ENCODE measurements around the gene SPATA6. TPM values are rescaled to one million over a fixed set of nuclear protein-coding genes. Genes with fewer than 3 reads are reported as not detected.

SPATA6 gene
- total and polyA plus RNA-seq, 2 experiments from 2014 or later, result 10.6 to 13.3 TPM

DNA sequence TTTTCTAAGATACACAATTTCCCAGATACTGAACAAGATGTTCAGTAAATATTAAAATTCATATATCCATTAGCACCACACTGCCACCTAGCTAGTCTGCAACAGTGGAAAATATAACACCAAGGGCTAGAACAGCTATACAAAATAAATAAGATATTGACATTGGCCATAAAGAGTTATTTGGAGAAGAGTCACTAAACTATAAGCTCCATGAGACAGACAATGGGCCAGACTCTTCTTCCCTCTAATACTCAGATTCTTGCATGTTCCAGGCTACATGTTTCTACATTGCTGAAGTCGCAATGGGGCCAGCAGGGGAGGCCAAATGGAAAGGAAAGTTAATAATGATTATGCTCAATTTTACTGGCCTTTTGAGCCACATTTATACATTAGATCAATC, 21.5 kb downstream of the SPATA6 start:
- H3K4me3 Mint-ChIP-seq, result no peak overlapping the region
- no peak for ATAC-seq
- H3K27ac ChIP-seq (ENCODE audit: low read depth), result no peak overlapping the region
- H2AFZ ChIP-seq, result no peak overlapping the region
- no peak overlapping the region for H3K27ac Mint-ChIP-seq
- no peaks in the 10 kb centered on the region for H3K4me1 ChIP-seq (ENCODE audit: insufficient read depth)
- 0 out of 3 replicates have a peak, but pooled peaks cover 4% of the 10 kb centered on the region for H3K36me3 Mint-ChIP-seq (ENCODE audit: low read depth)
- H3K4me1 Mint-ChIP-seq, result no peaks in the 10 kb centered on the region; the same call in 2 of the 3 replicates
- no peaks in the 10 kb centered on the region for H4K20me1 ChIP-seq (replicated peaks; ENCODE audit: insufficient read depth)
- H3K36me3 ChIP-seq (ENCODE audit: insufficient read depth), result no peaks in the 10 kb centered on the region
- no peak for DNase-seq (ENCODE audit: low spot score)
- TF ChIP-seq, protein P1, sequence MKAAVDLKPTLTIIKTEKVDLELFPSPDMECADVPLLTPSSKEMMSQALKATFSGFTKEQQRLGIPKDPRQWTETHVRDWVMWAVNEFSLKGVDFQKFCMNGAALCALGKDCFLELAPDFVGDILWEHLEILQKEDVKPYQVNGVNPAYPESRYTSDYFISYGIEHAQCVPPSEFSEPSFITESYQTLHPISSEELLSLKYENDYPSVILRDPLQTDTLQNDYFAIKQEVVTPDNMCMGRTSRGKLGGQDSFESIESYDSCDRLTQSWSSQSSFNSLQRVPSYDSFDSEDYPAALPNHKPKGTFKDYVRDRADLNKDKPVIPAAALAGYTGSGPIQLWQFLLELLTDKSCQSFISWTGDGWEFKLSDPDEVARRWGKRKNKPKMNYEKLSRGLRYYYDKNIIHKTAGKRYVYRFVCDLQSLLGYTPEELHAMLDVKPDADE (IDR thresholded peaks at IDR 0.05), result no peak
- TF ChIP-seq EZH2 (IDR thresholded peaks at IDR 0.05; ENCODE audit: low read depth, unreplicated experiment) (no peak), JUNB (IDR thresholded peaks at IDR 0.05; ENCODE audit: unreplicated experiment) (no peak), EZH2phosphoT487 (IDR thresholded peaks at IDR 0.05; ENCODE audit: unreplicated experiment) (no peak), ZNF114 (CRISPR knock-in tag; IDR thresholded peaks at IDR 0.05) (no peak), STAT1 (IDR thresholded peaks at IDR 0.05; ENCODE audit: unreplicated experiment) (no peak), POLR2AphosphoS5 (IDR thresholded peaks at IDR 0.05; ENCODE audit: low read depth) (no peak), ZNF331 (CRISPR knock-in tag; IDR thresholded peaks at IDR 0.05; ENCODE audit: low read depth) (no peak), NANOG (IDR thresholded peaks at IDR 0.05; ENCODE audit: borderline replicate concordance) (no peak), CREB1 (CRISPR knock-in tag; IDR thresholded peaks at IDR 0.05; ENCODE audit: low read depth) (no peak)
- TF ChIP-seq, protein P2, sequence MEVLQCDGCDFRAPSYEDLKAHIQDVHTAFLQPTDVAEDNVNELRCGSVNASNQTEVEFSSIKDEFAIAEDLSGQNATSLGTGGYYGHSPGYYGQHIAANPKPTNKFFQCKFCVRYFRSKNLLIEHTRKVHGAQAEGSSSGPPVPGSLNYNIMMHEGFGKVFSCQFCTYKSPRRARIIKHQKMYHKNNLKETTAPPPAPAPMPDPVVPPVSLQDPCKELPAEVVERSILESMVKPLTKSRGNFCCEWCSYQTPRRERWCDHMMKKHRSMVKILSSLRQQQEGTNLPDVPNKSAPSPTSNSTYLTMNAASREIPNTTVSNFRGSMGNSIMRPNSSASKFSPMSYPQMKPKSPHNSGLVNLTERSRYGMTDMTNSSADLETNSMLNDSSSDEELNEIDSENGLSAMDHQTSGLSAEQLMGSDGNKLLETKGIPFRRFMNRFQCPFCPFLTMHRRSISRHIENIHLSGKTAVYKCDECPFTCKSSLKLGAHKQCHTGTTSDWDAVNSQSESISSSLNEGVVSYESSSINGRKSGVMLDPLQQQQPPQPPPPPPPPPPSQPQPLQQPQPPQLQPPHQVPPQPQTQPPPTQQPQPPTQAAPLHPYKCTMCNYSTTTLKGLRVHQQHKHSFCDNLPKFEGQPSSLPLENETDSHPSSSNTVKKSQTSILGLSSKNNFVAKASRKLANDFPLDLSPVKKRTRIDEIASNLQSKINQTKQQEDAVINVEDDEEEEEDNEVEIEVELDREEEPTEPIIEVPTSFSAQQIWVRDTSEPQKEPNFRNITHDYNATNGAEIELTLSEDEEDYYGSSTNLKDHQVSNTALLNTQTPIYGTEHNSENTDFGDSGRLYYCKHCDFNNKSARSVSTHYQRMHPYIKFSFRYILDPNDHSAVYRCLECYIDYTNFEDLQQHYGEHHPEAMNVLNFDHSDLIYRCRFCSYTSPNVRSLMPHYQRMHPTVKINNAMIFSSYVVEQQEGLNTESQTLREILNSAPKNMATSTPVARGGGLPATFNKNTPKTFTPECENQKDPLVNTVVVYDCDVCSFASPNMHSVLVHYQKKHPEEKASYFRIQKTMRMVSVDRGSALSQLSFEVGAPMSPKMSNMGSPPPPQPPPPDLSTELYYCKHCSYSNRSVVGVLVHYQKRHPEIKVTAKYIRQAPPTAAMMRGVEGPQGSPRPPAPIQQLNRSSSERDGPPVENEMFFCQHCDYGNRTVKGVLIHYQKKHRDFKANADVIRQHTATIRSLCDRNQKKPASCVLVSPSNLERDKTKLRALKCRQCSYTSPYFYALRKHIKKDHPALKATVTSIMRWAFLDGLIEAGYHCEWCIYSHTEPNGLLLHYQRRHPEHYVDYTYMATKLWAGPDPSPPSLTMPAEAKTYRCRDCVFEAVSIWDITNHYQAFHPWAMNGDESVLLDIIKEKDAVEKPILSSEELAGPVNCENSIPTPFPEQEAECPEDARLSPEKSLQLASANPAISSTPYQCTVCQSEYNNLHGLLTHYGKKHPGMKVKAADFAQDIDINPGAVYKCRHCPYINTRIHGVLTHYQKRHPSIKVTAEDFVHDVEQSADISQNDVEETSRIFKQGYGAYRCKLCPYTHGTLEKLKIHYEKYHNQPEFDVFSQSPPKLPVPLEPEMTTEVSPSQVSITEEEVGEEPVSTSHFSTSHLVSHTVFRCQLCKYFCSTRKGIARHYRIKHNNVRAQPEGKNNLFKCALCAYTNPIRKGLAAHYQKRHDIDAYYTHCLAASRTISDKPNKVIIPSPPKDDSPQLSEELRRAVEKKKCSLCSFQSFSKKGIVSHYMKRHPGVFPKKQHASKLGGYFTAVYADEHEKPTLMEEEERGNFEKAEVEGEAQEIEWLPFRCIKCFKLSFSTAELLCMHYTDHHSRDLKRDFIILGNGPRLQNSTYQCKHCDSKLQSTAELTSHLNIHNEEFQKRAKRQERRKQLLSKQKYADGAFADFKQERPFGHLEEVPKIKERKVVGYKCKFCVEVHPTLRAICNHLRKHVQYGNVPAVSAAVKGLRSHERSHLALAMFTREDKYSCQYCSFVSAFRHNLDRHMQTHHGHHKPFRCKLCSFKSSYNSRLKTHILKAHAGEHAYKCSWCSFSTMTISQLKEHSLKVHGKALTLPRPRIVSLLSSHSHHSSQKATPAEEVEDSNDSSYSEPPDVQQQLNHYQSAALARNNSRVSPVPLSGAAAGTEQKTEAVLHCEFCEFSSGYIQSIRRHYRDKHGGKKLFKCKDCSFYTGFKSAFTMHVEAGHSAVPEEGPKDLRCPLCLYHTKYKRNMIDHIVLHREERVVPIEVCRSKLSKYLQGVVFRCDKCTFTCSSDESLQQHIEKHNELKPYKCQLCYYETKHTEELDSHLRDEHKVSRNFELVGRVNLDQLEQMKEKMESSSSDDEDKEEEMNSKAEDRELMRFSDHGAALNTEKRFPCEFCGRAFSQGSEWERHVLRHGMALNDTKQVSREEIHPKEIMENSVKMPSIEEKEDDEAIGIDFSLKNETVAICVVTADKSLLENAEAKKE (CRISPR knock-in tag; IDR thresholded peaks at IDR 0.05), result no peak
- TF ChIP-seq, protein P3, sequence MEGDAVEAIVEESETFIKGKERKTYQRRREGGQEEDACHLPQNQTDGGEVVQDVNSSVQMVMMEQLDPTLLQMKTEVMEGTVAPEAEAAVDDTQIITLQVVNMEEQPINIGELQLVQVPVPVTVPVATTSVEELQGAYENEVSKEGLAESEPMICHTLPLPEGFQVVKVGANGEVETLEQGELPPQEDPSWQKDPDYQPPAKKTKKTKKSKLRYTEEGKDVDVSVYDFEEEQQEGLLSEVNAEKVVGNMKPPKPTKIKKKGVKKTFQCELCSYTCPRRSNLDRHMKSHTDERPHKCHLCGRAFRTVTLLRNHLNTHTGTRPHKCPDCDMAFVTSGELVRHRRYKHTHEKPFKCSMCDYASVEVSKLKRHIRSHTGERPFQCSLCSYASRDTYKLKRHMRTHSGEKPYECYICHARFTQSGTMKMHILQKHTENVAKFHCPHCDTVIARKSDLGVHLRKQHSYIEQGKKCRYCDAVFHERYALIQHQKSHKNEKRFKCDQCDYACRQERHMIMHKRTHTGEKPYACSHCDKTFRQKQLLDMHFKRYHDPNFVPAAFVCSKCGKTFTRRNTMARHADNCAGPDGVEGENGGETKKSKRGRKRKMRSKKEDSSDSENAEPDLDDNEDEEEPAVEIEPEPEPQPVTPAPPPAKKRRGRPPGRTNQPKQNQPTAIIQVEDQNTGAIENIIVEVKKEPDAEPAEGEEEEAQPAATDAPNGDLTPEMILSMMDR (conservative IDR thresholded peaks at IDR 0.05; ENCODE audit: low read depth in 2 of 2), result no peak; a peak in 1 of 4 replicates
- TF ChIP-seq, protein P4, sequence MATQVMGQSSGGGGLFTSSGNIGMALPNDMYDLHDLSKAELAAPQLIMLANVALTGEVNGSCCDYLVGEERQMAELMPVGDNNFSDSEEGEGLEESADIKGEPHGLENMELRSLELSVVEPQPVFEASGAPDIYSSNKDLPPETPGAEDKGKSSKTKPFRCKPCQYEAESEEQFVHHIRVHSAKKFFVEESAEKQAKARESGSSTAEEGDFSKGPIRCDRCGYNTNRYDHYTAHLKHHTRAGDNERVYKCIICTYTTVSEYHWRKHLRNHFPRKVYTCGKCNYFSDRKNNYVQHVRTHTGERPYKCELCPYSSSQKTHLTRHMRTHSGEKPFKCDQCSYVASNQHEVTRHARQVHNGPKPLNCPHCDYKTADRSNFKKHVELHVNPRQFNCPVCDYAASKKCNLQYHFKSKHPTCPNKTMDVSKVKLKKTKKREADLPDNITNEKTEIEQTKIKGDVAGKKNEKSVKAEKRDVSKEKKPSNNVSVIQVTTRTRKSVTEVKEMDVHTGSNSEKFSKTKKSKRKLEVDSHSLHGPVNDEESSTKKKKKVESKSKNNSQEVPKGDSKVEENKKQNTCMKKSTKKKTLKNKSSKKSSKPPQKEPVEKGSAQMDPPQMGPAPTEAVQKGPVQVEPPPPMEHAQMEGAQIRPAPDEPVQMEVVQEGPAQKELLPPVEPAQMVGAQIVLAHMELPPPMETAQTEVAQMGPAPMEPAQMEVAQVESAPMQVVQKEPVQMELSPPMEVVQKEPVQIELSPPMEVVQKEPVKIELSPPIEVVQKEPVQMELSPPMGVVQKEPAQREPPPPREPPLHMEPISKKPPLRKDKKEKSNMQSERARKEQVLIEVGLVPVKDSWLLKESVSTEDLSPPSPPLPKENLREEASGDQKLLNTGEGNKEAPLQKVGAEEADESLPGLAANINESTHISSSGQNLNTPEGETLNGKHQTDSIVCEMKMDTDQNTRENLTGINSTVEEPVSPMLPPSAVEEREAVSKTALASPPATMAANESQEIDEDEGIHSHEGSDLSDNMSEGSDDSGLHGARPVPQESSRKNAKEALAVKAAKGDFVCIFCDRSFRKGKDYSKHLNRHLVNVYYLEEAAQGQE (IDR thresholded peaks at IDR 0.05; ENCODE audit: unreplicated experiment), result no peak
- H3K27me3 Mint-ChIP-seq (ENCODE audit: insufficient read depth, low read depth, poor library complexity), result no peaks in the 10 kb centered on the region
- peaks cover 2% of the 10 kb centered on the region; the same call in 1 of the 2 replicates for H3K79me2 ChIP-seq (replicated peaks; ENCODE audit: insufficient read depth)
- H3K4me2 ChIP-seq, result no peak overlapping the region
- H3K4me3 ChIP-seq, result no peak overlapping the region
- H3K9me2 ChIP-seq (ENCODE audit: insufficient read depth), result no peaks in the 10 kb centered on the region
- no peaks in the 10 kb centered on the region for H3K27me3 ChIP-seq (ENCODE audit: insufficient read depth)
- H3K9me3 Mint-ChIP-seq, result no peaks in the 10 kb centered on the region; the same call in 2 of the 3 replicates
- H3F3A ChIP-seq (replicated peaks; ENCODE audit: low read depth), result no peaks in the 10 kb centered on the region
